ENCODE data around the gene POLR3B. TPM values are rescaled to one million over a fixed set of nuclear protein-coding genes. Genes with fewer than 3 reads are reported as not detected.

POLR3B gene
- total and polyA plus RNA-seq, 2 of the 13 experiments (the other 11 are each of a cell fraction or from before 2014, with no cell fraction given): 4.8 to 13.1 TPM

- no peak for TF ChIP-seq ZNF646 (CRISPR knock-in tag; IDR thresholded peaks at IDR 0.05)
- no peak for TF ChIP-seq MED8 (CRISPR knock-in tag; IDR thresholded peaks at IDR 0.05; ENCODE audit: insufficient replicate concordance)
- no peak for TF ChIP-seq ZNF546 (CRISPR knock-in tag; conservative IDR thresholded peaks at IDR 0.05)
- TF ChIP-seq HNF1A (IDR thresholded peaks at IDR 0.05; ENCODE audit: low read depth): no peak
- TF ChIP-seq HNF1A (CRISPR knock-in tag; IDR thresholded peaks at IDR 0.05; ENCODE audit: borderline replicate concordance): no peak
- TF ChIP-seq ZNF430 (CRISPR knock-in tag; IDR thresholded peaks at IDR 0.05): no peak
- TF ChIP-seq ZNF326 (CRISPR knock-in tag; IDR thresholded peaks at IDR 0.05; ENCODE audit: borderline replicate concordance): no peak
- TF ChIP-seq ZNF3 (CRISPR knock-in tag; IDR thresholded peaks at IDR 0.05): no peak
- TF ChIP-seq SNAPC2 (CRISPR knock-in tag; IDR thresholded peaks at IDR 0.05): no peak
- no peak for TF ChIP-seq SUZ12 (IDR thresholded peaks at IDR 0.05; ENCODE audit: low read depth, low read length)
- no peak for TF ChIP-seq ZSCAN12 (CRISPR knock-in tag; IDR thresholded peaks at IDR 0.05)
- TF ChIP-seq ZNF775 (CRISPR knock-in tag; IDR thresholded peaks at IDR 0.05; ENCODE audit: borderline replicate concordance): no peak
Observed at GRCh38 chr12:106331599-106331998, 25.9 kb upstream of the POLR3B start (continued).
